Measurements from ENCODE around the gene ANO4.

The ANO4 gene

GRCh38 chr12:100995201-100995600, 200.6 kb downstream of the ANO4 start:
- no peak for DNase-seq

- DNase-seq, result no peak
Observed at GRCh38 chr12:100995771-100996170, 201.2 kb downstream of the ANO4 start.

- no peak for DNase-seq
Observed at GRCh38 chr12:101001669-101002068, 207.1 kb downstream of the ANO4 start.

- no peak for DNase-seq
Observed at GRCh38 chr12:101002696-101003419, 208.3 kb downstream of the ANO4 start.

GRCh38 chr12:101004898-101005297, 210.3 kb downstream of the ANO4 start:
- no peak for DNase-seq

- DNase-seq, result no peak
Observed at GRCh38 chr12:101009274-101009673, 214.7 kb downstream of the ANO4 start.

- DNase-seq, result no peak
Observed at GRCh38 chr12:101010896-101011295, 216.3 kb downstream of the ANO4 start.

- DNase-seq, result no peak
Observed at GRCh38 chr12:101013993-101014392, 219.4 kb downstream of the ANO4 start.

- DNase-seq, result no peak
Observed at GRCh38 chr12:101015044-101015443, 220.5 kb downstream of the ANO4 start.

- no peak for DNase-seq
Observed at GRCh38 chr12:101018540-101018939, 224.0 kb downstream of the ANO4 start.

GRCh38 chr12:101019201-101019600, 224.6 kb downstream of the ANO4 start:
- DNase-seq, result no peak

- DNase-seq, result no peak
Observed at GRCh38 chr12:101019667-101020066, 225.1 kb downstream of the ANO4 start.

- DNase-seq, result no peak
Observed at GRCh38 chr12:101021442-101021841, 226.9 kb downstream of the ANO4 start.

GRCh38 chr12:101021911-101022388, 227.4 kb downstream of the ANO4 start:
- DNase-seq, result no peak

GRCh38 chr12:101027200-101027599, 232.6 kb downstream of the ANO4 start:
- DNase-seq, result no peak

- no peak for DNase-seq
Observed at GRCh38 chr12:101027816-101028215, 233.2 kb downstream of the ANO4 start.

GRCh38 chr12:101038289-101038871, 243.8 kb downstream of the ANO4 start:
- no peak for DNase-seq

GRCh38 chr12:101039848-101040531, 245.4 kb downstream of the ANO4 start:
- DNase-seq, result no peak

- no peak for DNase-seq
Observed at GRCh38 chr12:101040936-101041335, 246.4 kb downstream of the ANO4 start.

GRCh38 chr12:101042211-101042610, 247.6 kb downstream of the ANO4 start:
- no peak for DNase-seq

- DNase-seq, result no peak
Observed at GRCh38 chr12:101044512-101045059, 250.0 kb downstream of the ANO4 start.

- DNase-seq, result no peak
Observed at GRCh38 chr12:101045486-101046464, 251.2 kb downstream of the ANO4 start.
